KMS-11 (cell line): ENCODE data around the gene UMODL1.

ENCODE experiments used
- H2AFZ ChIP-seq: fragments of 200-600 bp; sonication (generic); 2 replicates; pipeline ENCODE4 v1.6.1; 2016; ENCODE audit warnings: antibody characterized with exemption, mixed run types, low read depth
- H3K27ac ChIP-seq: fragments of 200-600 bp; sonication (generic); 2 replicates; pipeline ENCODE4 v1.6.1; 2016; ENCODE audit warnings: mild to moderate bottlenecking, mixed run types
- H3K27me3 ChIP-seq: fragments of 200-600 bp; sonication (generic); 2 replicates; pipeline ENCODE4 v1.6.1; 2017; ENCODE audit warnings: mild to moderate bottlenecking, low read depth, mixed run types, moderate library complexity; ENCODE audit not compliant: insufficient read depth
- H3K36me3 ChIP-seq: fragments of 200-600 bp; sonication (generic); 2 replicates; pipeline ENCODE4 v1.6.1; 2017; ENCODE audit warnings: mild to moderate bottlenecking, mixed run types; ENCODE audit not compliant: insufficient read depth
- H3K4me1 ChIP-seq: fragments of 200-600 bp; sonication (generic); 2 replicates; pipeline ENCODE4 v1.6.1; 2016; ENCODE audit warnings: mild to moderate bottlenecking, low read depth, mixed run types; ENCODE audit not compliant: poor library complexity, severe bottlenecking
- H3K4me2 ChIP-seq: fragments of 200-600 bp; sonication (generic); 2 replicates; pipeline ENCODE4 v1.7.0; 2016; ENCODE audit warnings: mild to moderate bottlenecking, mixed run types
- H3K4me3 ChIP-seq: fragments of 200-600 bp; sonication (generic); IDR thresholded peaks from 2 replicates; pipeline ENCODE4 v1.6.1; 2017; ENCODE audit warnings: low read depth, low read length, mixed read lengths; ENCODE audit not compliant: insufficient read depth
- H3K79me2 ChIP-seq: fragments of 200-600 bp; sonication (generic); 2 replicates; pipeline ENCODE4 v1.6.1; 2016; ENCODE audit warnings: low read depth, mixed run types; ENCODE audit not compliant: insufficient read depth
- H3K9ac ChIP-seq: fragments of 200-600 bp; sonication (generic); 2 replicates; pipeline ENCODE4 v1.6.1; 2016; ENCODE audit warnings: mild to moderate bottlenecking, mixed run types
- H4K20me1 ChIP-seq: fragments of 200-600 bp; sonication (generic); 2 replicates; pipeline ENCODE4 v1.6.1; 2016; ENCODE audit warnings: mild to moderate bottlenecking, mixed run types; ENCODE audit not compliant: insufficient read depth
- TF ChIP-seq, protein P1 (sequence below): fragments of 200-600 bp; sonication (generic); conservative IDR thresholded peaks from 2 replicates; pipeline ENCODE4 v1.6.1; 2017; ENCODE audit warnings: low read depth, mild to moderate bottlenecking, antibody characterized with exemption, low read length, moderate library complexity, mixed read lengths

UMODL1 gene

DNA sequence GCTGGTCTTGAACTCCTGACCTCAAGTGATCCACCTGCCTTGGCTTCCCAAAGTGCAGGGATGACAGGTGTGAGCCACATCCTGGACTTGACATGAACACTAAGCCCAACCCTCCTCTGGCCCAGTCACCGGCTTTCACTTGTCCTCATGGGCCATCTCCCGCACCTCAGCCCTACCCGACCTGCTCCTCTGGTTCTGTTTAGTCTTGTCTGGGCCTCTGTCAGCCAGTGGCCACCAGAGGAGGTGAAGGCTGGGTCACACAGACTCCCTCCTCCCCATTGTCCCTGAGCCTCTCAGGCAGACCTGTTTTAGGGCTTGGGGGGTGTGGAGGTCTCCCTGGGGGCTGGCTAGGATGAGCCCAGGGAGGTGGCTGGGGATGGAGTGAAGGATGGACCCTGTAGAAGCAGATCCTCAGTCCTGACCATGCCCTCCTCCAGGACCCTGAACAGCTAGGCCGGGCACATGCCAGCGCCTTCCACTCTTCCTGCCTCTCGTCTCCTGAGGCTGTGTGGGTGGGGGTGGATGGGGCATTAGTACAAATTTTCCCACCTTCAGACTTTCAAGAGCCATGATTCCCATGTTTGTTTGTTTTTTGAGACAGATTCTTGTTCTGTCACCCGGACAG, 26.1 kb upstream of the UMODL1 start:
- Histone ChIP-seq H4K20me1 (no peaks in the 10 kb centered on the region), H3K4me1 (no peaks in the 10 kb centered on the region), H3K36me3 (no peaks in the 10 kb centered on the region), H3K79me2 (no peaks in the 10 kb centered on the region), H3K9ac (no peak overlapping the region), H3K4me3 (no peak overlapping the region), H3K27ac (no peak overlapping the region), H2AFZ (no peak overlapping the region), H3K27me3 (peaks cover 7% of the 10 kb centered on the region; the same call in 1 of the 2 replicates), H3K4me2 (no peak overlapping the region)
- TF ChIP-seq, protein P1, sequence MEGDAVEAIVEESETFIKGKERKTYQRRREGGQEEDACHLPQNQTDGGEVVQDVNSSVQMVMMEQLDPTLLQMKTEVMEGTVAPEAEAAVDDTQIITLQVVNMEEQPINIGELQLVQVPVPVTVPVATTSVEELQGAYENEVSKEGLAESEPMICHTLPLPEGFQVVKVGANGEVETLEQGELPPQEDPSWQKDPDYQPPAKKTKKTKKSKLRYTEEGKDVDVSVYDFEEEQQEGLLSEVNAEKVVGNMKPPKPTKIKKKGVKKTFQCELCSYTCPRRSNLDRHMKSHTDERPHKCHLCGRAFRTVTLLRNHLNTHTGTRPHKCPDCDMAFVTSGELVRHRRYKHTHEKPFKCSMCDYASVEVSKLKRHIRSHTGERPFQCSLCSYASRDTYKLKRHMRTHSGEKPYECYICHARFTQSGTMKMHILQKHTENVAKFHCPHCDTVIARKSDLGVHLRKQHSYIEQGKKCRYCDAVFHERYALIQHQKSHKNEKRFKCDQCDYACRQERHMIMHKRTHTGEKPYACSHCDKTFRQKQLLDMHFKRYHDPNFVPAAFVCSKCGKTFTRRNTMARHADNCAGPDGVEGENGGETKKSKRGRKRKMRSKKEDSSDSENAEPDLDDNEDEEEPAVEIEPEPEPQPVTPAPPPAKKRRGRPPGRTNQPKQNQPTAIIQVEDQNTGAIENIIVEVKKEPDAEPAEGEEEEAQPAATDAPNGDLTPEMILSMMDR = no peak

DNA sequence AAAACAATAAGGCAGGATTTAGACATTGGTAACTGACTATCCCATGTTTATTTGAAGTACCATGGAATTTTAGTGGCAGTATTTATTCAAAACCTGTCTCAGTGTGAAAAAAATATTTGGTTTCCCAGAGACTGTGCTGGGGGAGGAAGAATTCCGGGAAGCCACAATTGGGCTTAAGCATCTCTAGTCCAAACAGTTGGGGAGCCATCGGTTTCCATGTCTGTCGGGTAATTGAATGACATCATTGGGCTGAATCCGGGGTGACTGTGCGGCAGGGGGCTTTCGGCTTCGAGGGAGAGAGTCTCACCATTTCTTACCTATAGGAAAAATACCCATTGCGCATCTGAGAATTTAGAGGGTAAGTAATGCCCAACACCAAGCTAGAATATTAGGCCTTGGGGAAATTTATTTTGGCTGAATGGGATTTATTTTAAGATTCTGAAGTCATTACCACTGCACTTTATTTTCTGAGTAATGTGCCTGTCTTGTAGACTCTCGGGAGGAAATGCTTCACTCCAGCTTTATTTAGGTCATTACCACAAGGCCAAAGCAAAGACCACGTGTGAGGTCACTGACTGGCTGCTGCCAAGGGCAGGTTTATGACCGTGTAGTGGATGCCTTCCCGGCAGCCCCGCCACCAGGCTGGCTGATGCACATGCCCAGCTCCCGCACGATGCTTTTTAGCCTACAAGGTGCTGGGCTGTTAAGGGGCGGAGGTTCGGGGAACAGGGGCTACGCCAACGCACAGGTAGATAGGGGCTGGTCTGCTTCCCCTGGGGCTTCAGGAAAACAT, 23.1 kb upstream of the UMODL1 start:
- no peak overlapping the region for H3K27ac ChIP-seq
- TF ChIP-seq, protein P1 = no peak
- H4K20me1 ChIP-seq = no peaks in the 10 kb centered on the region
- no peaks in the 10 kb centered on the region for H3K36me3 ChIP-seq
- H2AFZ ChIP-seq = no peak overlapping the region
- H3K4me3 ChIP-seq = no peak overlapping the region
- H3K79me2 ChIP-seq = no peaks in the 10 kb centered on the region
- H3K4me1 ChIP-seq = no peaks in the 10 kb centered on the region
- H3K9ac ChIP-seq = no peak overlapping the region
- no peak overlapping the region for H3K4me2 ChIP-seq
- H3K27me3 ChIP-seq = peaks cover 5% of the 10 kb centered on the region; the same call in 1 of the 2 replicates

DNA sequence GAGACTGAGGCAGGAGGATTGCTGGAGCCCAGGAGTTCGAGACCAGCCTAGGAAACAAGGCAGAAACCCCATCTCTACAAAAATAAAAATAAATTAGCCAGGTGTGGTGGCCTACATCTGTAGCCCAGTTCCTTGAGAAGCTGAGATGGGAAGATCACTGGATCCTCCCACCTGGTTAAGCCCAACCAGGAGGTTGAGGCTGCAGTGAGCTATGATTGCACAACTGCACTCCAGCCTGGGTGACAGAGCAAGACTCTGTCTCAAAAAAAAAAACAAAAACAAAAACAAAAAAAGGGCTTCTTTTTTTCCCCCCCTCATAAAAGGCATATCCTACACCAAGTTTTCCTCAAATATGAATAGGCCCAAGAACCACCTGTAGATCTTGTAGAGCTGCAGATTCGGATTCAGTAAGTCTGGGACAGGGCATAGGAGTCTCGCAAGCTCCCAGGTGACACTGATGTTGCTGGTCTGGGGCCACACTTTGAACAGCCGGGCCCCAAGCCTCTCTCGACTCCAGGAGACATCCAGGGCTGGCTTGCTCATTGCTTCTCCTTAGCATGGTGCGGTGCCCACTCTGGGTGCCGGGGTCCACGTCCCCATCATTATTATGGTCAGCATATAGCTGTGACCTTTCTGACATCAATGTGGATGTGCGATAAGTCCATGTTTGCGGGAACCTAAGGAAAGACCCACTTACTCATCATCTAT, 22.1 kb upstream of the UMODL1 start:
- Histone ChIP-seq H3K9ac (no peak overlapping the region), H3K36me3 (no peaks in the 10 kb centered on the region), H3K27ac (no peak overlapping the region), H3K4me2 (no peak overlapping the region), H3K27me3 (no peaks in the 10 kb centered on the region; the same call in 1 of the 2 replicates), H3K4me1 (no peaks in the 10 kb centered on the region), H3K4me3 (no peak overlapping the region), H4K20me1 (no peaks in the 10 kb centered on the region), H3K79me2 (no peaks in the 10 kb centered on the region), H2AFZ (no peak overlapping the region)
- TF ChIP-seq, protein P1 = no peak

DNA sequence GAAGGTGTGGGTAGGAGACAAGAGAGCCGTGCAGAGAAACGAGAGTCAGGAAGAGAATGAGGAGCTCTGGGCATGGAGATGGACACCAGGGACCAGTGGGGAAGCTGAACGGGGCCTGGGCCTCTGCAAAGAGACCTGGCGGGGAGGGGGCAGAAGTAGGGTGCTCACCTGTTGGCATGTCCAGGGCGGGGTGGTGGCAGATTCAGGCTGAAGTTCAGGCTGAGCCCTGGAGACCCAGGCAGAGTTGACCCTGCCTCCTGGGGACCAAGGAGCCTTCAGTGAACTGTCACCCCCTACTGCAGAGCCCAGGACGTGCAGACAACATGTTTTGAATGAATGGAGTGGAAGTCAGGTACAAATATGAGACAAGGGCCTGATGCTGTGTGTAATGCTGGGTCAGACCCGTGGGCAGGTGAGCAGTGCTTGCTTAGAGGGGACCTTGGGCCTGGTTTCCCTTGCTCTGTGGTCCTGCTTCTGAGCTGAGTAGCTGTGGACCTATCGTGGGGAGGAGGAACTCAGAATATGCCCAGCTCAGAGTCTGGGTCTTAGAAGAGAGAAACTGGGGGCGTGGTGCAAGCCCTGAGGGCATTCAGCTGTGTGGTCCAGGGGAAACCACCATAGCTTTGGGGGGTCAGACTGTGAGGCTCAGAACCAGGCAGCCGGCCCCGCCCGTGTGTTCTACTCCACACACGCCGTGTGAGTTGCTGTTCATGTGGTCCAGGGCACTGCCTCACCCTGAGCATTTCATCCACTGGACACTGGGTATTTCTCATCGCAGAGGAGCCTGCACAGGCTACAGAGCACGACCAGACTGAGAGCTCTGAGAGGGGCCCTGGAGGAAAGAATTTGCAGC, 21.3 kb upstream of the UMODL1 start:
- Histone ChIP-seq H2AFZ (no peak overlapping the region), H3K27me3 (no peaks in the 10 kb centered on the region; the same call in 1 of the 2 replicates), H4K20me1 (no peaks in the 10 kb centered on the region), H3K4me2 (no peak overlapping the region), H3K79me2 (no peaks in the 10 kb centered on the region), H3K4me1 (no peaks in the 10 kb centered on the region), H3K36me3 (no peaks in the 10 kb centered on the region), H3K4me3 (no peak overlapping the region), H3K27ac (no peak overlapping the region), H3K9ac (no peak overlapping the region)
- TF ChIP-seq, protein P1 = no peak
